Activated CD8-positive, alpha-beta memory T cell treated with anti-CD3 and anti-CD28 coated beads, Interleukin-2, amount 50 U/mL, for 1 hour (primary cell): Measurements from ENCODE around the gene SAV1.
"Not testable (repeated sequence)": the region's sequence is repeated elsewhere in the genome, so short reads cannot be mapped to it uniquely, and the experiment has no call there.

Source experiments
- DNase-seq: peaks from one replicate; pipeline ENCODE4 v3.0.0-alpha.2; 2020; ENCODE audit errors: extremely low read depth

SAV1 gene

DNA sequence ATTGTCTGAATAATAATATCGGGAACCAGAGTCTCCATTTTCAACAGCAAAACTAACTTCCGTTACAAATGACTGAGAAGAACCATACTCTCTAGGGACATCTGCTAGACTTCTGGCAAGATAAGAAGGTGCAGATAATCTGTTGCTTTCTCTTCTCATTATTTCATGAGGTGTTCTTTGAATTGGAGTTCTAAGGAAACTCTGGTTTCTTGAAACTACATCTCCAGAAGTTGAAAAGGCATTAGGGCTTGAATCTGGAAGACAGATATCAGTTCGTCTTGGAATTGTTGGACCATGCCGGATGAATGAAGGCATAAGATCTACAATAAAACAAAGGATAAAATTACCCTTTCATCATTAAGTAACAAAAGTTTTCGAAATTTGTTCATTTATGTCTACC, 2.8 kb downstream of the SAV1 start:
- not testable (repeated sequence) for DNase-seq

DNA sequence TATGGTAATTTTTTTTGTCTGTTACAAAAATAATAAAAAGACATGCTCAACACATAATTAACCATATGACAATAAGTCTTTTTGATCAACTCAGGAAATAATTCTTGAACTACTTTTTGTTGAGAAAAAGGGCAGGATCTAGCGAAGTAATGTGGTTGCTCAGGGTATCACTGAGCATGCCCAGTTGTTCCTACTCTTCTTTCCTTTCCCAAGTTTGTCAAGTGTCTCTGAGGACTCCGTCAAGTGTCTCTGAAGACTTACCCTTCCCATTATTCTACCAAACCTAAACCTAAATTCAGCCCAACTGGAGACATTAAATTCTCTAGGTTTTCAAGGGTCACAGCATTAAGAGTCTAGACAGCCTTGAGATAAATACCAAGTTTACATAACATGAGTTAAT, 3.5 kb downstream of the SAV1 start:
- DNase-seq = not testable (repeated sequence)

DNA sequence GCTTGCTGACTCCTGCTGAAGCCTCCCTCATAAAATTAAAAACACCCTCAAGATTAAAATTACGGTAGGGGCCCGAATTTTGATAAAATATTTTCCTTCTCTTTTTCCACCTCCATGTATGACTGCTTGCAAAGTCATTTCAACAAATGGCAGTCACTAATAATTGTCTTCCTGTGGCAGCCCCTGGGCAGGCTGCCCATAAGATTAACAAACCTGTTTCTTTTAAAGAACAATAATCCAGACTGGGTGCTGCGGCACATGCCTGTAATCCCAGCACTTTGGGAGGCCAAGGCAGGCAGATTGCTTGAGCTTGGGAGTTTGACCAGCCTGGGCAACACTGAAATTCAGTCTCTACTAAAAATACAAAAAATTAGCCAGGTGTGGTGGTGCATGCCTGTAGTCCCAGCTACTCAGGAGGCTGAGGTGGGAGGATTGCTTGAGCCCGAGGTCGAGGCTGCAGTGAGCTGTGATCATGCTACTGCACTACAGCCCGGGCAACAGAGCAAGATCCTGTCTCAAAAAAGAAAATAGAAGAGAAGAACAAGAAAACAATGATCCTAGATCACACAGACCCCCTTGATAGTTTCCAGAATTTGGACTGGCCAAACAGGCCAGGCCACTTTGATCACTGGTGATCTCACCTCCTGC, 8.7 kb downstream of the SAV1 start:
- no peak for DNase-seq

DNA sequence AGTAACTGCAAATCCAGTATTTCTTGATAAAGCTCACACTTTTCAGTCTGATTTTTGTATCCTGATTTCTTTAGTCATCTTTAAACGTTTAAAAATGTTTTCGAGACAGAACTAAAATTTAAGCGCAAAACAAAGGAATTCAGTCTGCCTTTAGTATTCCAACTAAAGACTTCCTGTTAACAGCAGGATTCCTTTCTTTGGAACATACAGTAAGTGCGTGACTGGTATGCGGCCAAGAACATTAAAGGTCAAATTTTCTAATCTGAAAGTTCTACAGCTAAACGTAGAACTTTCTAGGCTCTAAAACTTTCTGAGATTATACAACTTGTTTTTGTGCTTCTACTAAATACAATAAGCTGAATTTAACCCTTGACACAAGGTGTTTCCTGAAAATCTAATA, 9.9 kb downstream of the SAV1 start:
- DNase-seq = no peak

DNA sequence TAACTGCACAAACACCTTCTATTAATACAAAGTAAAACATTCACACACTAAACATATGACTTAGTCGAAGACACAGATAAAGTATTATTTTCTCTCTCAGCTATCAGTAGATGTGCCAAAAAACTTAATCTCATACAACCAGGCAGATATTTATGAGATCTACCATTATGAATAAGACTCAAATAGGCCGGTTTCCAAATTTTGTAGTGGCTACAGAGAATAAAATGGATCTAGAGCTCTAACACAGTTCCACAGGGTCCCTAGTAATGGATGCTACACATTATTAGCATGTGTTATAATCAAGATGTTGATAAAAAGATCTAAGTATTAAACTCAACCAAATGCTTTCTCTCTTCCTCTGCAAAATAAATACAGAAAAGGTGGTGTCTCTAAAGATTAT, 10.4 kb downstream of the SAV1 start:
- DNase-seq = no peak

DNA sequence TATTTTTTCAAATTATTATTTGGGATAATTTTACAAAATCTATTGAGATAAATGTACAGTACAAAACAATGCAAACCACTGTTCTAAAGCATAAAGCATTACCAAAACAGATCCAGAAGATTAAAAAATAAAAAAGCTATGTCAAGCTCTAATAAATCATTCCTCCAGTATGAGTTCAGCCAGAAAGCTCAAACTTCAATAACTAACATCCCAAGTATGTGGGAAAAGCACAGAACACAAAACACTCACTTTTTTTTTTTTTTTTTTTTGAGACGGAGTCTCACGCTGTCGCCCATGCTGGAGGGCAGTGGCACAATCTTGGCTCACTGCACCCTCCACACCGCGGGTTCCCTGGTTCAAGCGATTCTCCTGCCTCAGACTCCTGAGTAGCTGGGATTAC, 11.3 kb downstream of the SAV1 start:
- no peak for DNase-seq

DNA sequence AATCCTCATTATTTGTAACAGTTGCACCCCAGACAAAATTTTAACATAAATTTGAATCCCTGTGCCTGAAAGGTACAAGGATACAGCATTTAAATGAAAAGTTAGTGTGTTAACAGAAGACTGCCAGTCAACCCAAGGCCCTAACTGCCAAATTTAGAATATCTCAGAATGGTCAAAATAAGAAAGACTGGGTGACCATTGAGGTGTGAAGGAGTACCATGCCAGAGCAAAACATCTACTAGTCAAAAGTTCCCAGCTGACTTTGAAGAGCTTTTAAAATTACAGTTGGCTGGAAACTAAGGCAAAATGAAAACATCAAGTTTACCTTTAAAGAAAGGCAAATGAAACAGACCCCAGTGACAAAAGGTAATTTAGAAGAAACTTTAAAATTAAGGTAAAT, 18.4 kb downstream of the SAV1 start:
- no peak for DNase-seq

DNA sequence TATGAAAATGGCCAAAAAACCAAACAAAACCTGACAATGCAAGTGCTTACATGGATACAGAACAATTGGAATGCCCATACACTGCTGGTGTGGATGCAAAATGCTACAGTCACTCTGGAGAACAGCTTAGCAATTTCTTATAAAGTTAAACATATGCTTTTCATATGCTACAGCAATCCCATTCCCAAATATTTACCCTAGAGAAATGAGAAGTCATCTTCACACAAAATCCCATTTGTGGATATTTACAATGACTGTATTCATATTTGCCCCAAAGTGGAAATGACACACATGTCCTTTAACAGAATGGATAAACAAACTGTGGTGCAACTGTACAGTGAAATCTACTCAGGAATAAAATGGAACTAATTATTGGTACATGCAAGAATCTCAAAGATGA, 20.4 kb downstream of the SAV1 start:
- DNase-seq = no peak

DNA sequence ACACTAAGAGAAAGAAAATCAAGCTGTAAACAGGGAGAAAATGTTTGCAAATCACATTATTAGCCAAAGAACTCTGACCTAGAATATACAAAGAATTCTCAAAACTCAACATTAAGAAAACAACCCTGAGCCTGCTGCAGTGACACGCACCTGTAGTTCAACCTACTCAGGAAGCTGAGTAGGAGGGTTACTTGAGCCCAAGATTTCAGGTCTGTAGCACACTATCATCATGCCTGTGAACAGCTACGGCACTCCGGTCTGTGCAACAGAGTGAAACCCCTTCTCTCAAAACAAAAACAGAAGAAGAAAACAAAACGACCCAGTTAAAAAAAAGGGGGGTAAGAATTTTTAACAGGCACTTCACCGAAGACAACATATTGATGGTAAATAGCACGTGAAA, 20.8 kb downstream of the SAV1 start:
- no peak for DNase-seq

DNA sequence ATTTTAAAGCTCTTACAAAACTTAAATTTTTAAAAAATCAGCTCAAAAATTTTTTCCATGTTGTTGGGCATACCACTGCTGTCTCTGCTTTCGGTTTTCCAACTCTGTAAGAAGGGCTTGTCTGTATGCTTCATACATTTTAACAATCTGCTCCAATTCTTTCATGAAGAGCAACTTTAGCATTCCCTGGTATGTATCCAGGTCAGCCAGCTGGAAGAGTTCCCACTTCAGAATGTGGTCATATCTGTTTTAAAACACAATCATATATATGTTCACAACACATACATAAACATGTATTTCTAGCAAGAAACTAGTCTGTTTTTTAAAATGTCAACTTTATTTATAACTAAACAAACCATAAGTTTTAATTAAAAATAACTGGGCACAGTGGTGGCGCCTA, 33.0 kb downstream of the SAV1 start:
- DNase-seq = no peak

DNA sequence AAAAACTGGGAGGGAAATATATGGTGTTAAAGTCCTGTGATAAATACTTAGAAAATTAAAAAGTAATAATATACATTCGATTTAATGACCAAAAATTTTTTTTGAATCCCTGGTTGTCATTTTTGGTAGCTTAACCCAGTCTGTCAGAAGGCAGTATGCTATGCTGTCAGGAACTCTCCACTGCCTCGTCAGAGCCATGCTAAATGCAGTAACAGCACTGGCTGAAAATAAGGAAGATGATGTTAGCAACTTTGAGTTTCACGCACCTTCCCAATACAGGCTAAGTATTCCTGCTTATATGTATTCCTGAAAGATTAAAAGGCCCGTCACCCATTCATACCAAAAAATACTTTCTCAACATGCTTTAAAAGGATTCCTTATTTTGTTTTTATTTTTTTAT, 34.2 kb downstream of the SAV1 start:
- DNase-seq = no peak

DNA sequence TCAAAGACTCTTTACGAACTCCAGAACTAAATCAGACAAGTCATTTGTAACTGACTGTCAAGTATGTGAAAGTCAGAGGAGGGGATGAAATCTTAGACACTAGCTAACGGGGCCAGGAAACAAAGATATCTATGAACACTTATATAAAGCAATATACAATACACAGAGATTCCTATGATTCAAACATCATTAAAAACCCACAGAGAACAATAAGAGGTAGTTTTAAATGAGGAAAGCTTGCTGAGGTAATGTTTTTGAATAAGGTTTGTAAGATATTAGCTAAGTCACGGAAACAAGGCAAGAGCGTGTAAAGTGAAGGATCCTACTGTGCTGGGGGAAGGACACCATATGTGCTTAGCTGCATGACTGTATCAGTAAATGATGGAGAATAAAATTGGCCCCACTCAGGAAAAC, 36.7 kb downstream of the SAV1 start:
- DNase-seq = no peak

DNA sequence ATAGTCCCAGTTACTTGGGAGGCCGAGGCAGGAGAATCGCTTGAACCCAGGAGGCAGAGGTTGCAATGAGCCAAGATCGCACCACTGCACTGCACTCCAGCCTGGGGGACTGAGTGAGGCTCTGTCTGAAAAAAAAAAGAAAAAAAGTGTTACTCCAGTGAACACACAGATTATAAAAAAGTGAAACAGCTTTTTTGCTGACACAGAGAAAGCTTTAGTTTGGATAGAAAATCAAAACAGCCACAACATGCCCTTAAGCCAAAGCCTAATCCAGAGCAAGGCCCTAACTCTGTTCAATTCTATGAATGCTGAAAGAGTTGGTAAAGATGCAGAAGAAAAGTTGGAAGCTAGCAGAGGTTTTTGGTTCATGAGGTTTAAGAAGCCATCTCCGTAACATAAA, 43.2 kb downstream of the SAV1 start:
- DNase-seq = not testable (repeated sequence)

DNA sequence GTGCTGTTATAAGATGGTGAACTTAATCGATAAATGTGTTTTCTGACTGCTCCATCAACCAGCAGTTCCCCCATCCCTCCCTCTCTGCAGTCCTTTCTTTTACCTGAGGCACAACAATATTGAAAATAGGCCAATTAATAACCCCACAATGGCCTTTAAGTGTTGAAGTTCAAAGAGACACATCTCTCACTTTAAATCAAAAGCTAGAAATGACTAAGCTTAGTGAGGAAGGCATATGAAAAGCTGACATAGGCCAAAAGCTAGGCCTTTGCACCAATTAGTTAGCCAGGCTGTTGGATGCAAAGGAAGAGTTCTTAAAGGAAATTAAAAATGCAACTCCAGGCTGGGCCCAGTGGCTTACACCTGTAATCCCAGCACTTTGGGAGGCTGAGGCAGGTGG, 43.7 kb downstream of the SAV1 start:
- no peak for DNase-seq

DNA sequence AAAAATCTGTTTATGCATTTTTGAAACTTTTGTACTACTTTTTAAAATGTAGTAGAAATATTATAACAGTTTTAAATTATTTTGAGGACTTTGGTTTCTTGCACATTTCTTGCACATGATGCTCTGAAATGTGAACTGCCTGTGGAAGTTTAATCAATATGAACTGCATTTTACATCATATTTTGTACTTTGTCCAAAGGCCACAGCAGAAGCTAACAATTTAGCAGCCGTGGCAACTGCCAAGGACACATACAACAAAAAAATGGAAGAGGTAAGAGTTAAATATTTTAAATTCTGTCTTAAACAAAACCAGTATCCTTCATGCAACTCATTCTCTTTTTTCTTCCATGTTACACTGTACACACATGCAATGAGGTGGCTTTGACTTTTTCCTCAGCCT, 45.1 kb downstream of the SAV1 start:
- no peak for DNase-seq

DNA sequence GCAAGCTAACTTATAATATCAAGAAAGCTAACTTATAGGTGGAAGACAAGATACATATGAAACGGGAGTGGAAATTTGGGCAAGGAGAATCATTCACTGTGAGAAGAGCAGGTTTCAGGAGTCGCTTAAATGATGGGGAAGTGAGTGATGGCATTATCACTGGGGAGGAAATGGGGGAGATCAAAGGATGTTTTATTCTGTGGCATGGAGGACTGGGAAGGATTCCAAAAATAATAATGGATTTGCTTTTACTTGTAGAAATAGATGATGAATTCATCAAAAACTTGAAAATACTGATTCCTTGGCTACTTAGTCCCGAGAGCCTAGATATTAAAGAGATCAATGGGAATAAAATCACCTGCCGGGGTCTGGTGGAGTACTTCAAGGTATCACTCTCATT, 47.8 kb downstream of the SAV1 start:
- no peak for DNase-seq

DNA sequence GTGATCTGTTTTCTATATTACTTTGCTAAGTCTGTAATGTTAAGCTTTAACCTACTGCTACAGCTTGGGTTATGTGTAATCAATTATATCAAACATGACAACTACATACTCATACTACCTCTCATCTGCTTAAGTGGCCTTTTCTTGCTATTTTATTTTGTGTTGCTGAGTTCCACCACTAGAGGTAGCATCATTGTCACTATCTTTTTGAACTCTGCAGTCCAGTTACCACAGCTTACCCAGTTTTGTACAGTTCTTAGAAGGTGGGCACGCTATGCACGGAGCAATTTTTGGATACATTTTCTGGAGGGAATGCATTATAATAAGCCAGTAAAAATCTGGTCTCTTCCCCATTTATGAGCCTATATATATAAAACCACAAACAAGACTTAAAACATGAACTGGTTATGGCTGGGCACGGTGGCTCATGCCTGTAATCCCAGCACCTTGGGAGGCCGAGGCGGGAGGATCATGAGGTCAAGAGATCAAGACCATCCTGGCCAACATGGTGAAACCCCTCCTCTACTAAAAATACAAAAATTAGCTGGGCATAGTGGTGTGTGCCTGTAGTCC, 48.5 kb downstream of the SAV1 start:
- no peak for DNase-seq

DNA sequence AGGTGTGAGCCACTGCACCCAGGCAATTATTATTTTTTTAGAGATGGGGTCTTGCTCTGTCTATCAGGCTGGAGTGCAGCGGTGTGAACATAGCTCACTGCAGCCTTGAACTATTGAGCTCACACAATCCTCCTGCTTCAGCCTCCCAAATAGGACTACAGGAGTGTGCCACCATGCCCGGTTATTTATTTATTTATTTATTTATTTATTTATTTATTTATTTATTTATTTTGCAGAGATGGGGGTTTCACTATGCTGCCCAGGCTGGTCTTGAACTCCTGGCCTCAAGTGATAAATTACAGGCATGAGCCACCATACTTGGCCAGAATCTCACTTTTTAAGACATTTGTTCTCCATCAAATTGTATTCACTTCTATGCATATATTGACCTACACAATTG, 51.8 kb downstream of the SAV1 start:
- DNase-seq = no peak

DNA sequence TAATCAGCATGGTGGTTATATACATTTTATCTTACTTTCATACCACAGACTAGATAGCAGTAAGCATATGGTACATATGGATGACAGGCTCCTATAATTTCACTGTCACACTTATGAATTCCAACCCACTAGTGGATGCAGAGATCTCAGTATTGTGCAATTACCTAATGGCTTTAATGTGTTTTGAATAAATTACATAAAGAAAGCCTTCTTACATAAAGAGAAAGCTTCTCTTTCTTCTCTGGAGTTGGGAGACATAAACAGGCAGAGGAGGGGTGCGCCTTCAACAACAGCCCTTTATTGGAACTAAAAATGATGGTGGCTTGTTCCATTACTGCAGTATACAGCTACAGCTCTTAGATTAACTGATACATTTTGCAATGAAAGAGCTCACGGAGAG, 52.6 kb downstream of the SAV1 start:
- DNase-seq = no peak

DNA sequence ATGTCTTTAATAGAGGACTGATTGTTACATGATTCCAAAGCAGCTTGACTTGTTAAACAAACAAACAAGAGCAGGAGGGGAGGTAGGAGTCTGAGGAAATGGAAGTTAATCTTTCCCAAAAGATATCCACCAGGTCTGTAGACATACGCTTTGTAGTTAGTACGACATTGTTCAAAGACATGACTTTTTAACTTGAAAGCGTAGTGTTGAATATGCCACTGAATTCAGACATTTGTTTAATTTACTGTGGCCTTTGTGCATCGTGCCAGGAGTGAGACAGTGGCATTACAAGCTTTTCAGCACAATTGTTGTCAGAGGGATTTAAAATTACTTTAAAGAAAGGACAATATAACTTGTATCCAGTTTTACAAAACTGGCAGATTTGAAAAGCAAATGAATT, 53.0 kb downstream of the SAV1 start:
- DNase-seq = no peak

DNA sequence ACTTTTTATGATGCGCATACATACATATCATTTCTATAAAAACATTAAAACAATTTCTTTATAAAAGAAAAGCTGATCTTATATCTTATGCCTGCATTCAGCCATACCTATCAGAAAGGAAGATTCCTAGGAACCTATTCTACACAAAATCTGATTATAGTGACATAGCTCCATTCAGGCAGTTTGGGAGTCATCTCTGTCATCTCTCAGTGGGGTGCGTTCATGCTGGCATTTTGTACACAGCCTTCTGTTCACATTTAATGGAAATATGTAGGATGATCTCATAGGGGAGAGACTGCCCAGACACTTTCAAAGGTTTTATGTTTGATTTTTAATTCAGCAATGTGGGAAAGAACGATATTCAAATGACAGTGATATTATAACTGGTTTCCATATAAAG, 55.3 kb downstream of the SAV1 start:
- DNase-seq = no peak

DNA sequence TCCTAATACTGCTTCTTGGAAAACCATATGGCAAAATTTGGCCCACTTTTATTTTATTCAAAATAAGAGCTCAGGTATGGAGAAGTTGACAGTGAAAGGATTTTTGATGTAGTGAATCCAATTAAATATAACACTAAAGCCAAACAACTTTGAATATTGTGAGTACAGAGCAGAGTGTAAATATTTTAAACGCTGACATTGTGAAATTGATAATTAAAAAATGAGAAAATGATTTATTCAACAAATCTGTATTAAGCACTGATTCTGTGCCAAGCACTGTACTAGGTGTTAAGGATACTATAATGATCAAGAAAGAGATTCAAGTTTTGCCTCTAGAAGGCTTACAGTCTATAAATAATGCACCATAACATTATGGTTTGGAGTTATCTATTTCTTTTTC, 57.6 kb downstream of the SAV1 start:
- no peak for DNase-seq

DNA sequence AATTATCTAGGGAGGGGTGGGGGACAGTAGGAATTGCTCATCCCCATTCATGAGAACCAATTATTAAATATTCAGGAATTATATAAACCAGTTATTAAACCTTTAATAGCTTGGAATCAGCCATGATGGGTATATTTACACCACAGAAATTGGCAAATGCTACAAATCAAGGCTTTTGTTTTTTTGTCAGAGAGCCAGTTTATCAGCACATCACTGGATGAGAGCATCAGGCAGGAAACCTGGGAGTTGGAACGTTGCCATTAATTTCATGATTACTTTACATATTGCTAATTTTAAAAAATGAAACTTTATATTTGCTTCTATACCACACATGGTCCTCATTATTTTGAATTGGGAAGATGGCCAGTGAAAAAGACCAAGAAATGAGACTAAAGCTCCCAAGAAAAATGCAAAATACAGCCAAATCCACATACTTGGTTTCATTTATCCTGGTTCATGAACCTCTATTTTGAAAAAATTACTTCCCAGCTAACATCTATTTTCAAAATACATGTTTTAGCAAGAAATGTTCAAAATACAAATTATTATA, 59.7 kb downstream of the SAV1 start:
- DNase-seq = no peak

DNA sequence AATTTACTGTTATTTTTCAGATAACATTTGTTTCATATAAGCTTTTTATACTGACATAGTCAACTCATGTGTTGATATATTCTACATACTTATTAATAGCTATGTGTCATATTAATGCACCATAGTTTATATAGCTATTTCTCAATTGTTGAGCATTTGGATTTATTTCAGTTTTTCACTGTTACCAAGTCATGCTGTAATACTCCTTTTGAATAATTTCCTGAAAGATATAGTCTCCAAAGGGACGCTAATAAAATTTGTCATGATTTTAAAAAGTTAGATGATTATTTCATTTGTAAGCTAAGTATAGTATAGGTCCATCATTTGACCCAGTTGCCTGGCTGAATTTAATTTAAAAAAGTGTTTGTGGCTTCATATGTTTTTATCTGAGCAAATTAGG, 60.3 kb downstream of the SAV1 start:
- no peak for DNase-seq
